Prostate gland (tissue), 2 donors: Measurements from ENCODE around the gene IL19. TPM values are rescaled to one million over a fixed set of nuclear protein-coding genes. Genes with fewer than 3 reads are reported as not detected.

ENCODE experiments used
- DNase-seq: peaks from one replicate; pipeline ENCODE4 v3.0.0-alpha.2; 2019; ENCODE audit warnings: low spot score
- H3K27ac ChIP-seq, 2 donors: fragments of 200-600 bp; sonication (generic); 2 replicates each; pipeline ENCODE4 v1.5.1; 2017 to 2019
- H3K27me3 ChIP-seq: fragments of 200-600 bp; sonication (generic); replicated peaks from 2 replicates; pipeline ENCODE4 v1.5.1; 2019; ENCODE audit not compliant: insufficient read depth
- H3K36me3 ChIP-seq, 2 donors: fragments of 200-600 bp; sonication (generic); 1 replicate in 1 of 2; 2 replicates in 1 of 2; pipeline versions ENCODE4 v1.5.1 to v1.8.1; 2017 to 2019
- H3K4me1 ChIP-seq: fragments of 200-600 bp; sonication (generic); replicated peaks from 2 replicates; pipeline ENCODE4 v1.5.1; 2019
- H3K4me3 ChIP-seq, 2 donors: fragments of 200-600 bp; sonication (generic); 2 replicates each; pipeline ENCODE4 v1.5.1; 2017 to 2019
- H3K9me3 ChIP-seq: fragments of 200-600 bp; sonication (generic); 2 replicates; pipeline ENCODE4 v1.5.1; 2017
- POLR2A ChIP-seq: fragments of 450-650 bp; IDR thresholded peaks from one replicate; pipeline ENCODE4 v1.6.1; 2016; ENCODE audit warnings: antibody characterized with exemption, mild to moderate bottlenecking
- POLR2AphosphoS5 ChIP-seq: sonication (generic); formaldehyde crosslinking; IDR thresholded peaks from one replicate; pipeline ENCODE4 v1.6.1; 2017; ENCODE audit warnings: antibody characterized with exemption
- WGBS: methylation state at CpG from one replicate; pipeline ENCODE4 v1.1.5; 2018; 5-methylcytosine and 5-hydroxymethylcytosine counted together
- intact Hi-C: fragments of 100-400 bp; cut with DNase I; formaldehyde crosslinking; loops from one replicate; pipeline ENCODE4 v1.14.2; 2022
- total RNA-seq, 2 donors: library from RNA; depleted of rRNA; stranded (reverse); fragments of >200 nt; gene quantifications; one replicate each; pipeline ENCODE4 v1.1.0, GENCODE V29; 2016
- TF ChIP-seq, protein P1 (sequence below), 4 experiments: fragments of 200-600 bp in 2 of 4; fragments of 450-650 bp in 2 of 4; sonication (generic) in 2 of 4; IDR thresholded peaks; 1 replicate in 3 of 4; 2 replicates in 1 of 4; pipeline ENCODE4 v1.5.1; 2016 to 2019; ENCODE audit warnings: antibody characterized with exemption in 4 of 4, mild to moderate bottlenecking in 2 of 4, moderate library complexity in 2 of 4

IL19 gene
- total RNA-seq, 2 donors from 2014 or later: not detected

DNA sequence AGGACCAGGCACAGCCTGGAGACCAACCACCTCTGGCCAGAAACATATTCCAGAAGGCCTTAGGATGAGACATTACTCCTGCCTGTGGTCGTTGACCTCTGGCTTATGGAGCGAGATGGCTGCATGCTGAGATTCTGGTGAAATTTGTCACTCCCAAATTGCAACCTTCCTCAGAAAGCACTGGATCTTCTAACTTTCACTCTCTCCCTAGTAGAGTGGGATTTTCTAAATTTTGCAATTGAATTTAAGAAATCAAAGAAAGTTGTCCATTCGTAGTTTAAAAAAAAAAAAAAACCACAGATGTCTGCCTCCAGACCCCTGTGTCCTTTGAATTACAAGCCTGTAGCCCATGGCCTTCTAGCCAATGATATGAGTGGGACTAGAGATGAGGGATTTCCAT is 30.3 kb downstream of the IL19 start:
- no peaks in the 10 kb centered on the region for H3K27me3 ChIP-seq
- H3K36me3 ChIP-seq: no peaks in the 10 kb centered on the region
- H3K4me3 ChIP-seq: no peak overlapping the region
- H3K27ac ChIP-seq: no peak overlapping the region
- TF ChIP-seq, protein P1, sequence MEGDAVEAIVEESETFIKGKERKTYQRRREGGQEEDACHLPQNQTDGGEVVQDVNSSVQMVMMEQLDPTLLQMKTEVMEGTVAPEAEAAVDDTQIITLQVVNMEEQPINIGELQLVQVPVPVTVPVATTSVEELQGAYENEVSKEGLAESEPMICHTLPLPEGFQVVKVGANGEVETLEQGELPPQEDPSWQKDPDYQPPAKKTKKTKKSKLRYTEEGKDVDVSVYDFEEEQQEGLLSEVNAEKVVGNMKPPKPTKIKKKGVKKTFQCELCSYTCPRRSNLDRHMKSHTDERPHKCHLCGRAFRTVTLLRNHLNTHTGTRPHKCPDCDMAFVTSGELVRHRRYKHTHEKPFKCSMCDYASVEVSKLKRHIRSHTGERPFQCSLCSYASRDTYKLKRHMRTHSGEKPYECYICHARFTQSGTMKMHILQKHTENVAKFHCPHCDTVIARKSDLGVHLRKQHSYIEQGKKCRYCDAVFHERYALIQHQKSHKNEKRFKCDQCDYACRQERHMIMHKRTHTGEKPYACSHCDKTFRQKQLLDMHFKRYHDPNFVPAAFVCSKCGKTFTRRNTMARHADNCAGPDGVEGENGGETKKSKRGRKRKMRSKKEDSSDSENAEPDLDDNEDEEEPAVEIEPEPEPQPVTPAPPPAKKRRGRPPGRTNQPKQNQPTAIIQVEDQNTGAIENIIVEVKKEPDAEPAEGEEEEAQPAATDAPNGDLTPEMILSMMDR (IDR thresholded peaks at IDR 0.05): no peak
- no peak for TF ChIP-seq POLR2AphosphoS5
- no peak for TF ChIP-seq POLR2A
- WGBS: 92% methylated on average over 3 of the region's 3 CpGs
- no peak for DNase-seq
- H3K4me1 ChIP-seq: no peaks in the 10 kb centered on the region
- intact Hi-C loops: loop anchor here (10.0 kb wide), 1 partner anchor 166 kb away; the partner anchor contains the start of gene DYRK3
- no peaks in the 10 kb centered on the region for H3K9me3 ChIP-seq

DNA sequence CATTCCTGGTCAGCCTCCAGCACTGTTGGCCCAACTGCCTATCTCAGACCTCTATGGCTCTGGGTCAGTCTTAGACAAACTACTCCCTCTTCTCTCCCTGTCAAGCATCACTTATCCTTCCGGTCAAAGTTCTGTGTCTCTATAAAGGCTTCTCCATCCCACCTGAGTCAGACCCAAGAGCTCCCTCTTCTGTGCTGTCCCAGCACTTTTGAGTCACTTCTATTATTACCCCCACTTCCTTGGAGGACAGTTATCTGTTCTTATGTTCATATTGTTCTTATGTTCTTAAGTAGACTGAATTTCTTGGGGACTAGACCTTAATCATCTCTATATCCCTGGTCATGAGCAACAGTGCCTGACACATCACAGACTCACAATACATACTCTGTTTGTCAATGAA is 30.9 kb downstream of the IL19 start:
- 76% methylated on average over 1 of the region's 1 CpG for WGBS
- no peaks in the 10 kb centered on the region for H3K9me3 ChIP-seq
- TF ChIP-seq, protein P1 (IDR thresholded peaks at IDR 0.05): no peak
- TF ChIP-seq POLR2AphosphoS5 (no peak), POLR2A (no peak)
- no peak for DNase-seq
- H3K4me1 ChIP-seq: no peaks in the 10 kb centered on the region
- no peak overlapping the region for H3K4me3 ChIP-seq
- no peaks in the 10 kb centered on the region for H3K27me3 ChIP-seq
- H3K36me3 ChIP-seq: no peaks in the 10 kb centered on the region
- intact Hi-C loops: loop anchor here (10.0 kb wide), 1 partner anchor 167 kb away; the partner anchor contains the start of gene DYRK3
- no peak overlapping the region for H3K27ac ChIP-seq

DNA sequence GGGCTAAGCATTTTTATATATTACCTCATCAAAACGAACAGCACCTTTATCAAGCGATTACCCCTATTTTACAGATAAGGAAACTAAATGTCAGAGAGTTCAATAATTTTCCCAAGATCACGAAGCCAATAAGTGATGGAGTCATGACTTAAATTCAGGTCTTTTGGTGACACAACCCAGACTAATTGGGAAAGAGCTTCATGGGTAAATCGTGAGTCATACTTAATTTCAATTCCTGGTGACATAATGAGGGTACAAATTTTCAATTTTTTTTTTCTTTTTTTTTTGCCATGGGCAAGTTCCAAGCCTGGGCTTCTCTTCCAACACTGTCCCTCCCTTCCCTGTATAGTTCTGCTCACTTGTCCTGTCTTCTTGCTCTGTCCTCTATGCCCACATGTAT is 31.8 kb downstream of the IL19 start:
- intact Hi-C loops: loop anchor here (10.0 kb wide), 1 partner anchor 168 kb away; the partner anchor contains the start of gene DYRK3
- no peak overlapping the region for H3K4me3 ChIP-seq
- no peaks in the 10 kb centered on the region for H3K9me3 ChIP-seq
- 88% methylated on average over 4 of the region's 4 CpGs for WGBS
- TF ChIP-seq POLR2A: no peak
- TF ChIP-seq, protein P1 (IDR thresholded peaks at IDR 0.05): no peak
- TF ChIP-seq POLR2AphosphoS5: no peak
- H3K36me3 ChIP-seq: no peaks in the 10 kb centered on the region
- no peaks in the 10 kb centered on the region for H3K4me1 ChIP-seq
- H3K27ac ChIP-seq: no peak overlapping the region
- no peak for DNase-seq
- no peaks in the 10 kb centered on the region for H3K27me3 ChIP-seq

DNA sequence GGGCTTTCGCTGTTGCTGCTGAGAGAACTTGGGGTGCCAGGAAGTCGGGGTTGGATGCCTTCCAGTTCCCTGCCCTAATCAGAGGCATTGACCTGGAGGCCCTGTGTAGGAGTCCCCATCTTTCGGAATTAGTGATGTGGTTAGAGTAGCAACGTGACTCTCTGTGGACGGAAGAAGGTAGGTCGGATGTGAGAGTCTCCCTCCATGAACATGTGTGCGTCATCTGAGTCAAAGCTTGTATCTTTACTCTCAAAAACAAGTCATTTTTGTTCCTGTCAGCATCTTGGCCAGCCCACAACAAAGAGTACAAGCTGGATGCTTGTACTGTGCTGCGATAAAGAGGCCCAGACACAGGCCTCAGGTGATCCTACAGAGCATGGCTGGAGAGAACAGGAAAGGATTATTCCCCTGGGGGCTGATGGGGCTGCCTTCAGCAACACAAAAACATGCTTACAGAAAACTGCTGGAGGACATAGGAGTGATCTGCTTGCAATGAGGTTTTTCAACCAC is 32.7 kb downstream of the IL19 start:
- Histone ChIP-seq H3K36me3 (no peaks in the 10 kb centered on the region), H3K27ac (no peak overlapping the region), H3K9me3 (no peaks in the 10 kb centered on the region), H3K4me1 (no peaks in the 10 kb centered on the region), H3K4me3 (no peak overlapping the region), H3K27me3 (no peaks in the 10 kb centered on the region)
- 85% methylated on average over 8 of the region's 8 CpGs for whole genome bisulfite sequencing
- no peak for DNase-seq
- TF ChIP-seq POLR2AphosphoS5 (no peak), POLR2A (no peak)
- TF ChIP-seq, protein P1 (IDR thresholded peaks at IDR 0.05): no peak
- intact Hi-C loops: loop anchor here (10.0 kb wide), 1 partner anchor 168 kb away; the partner anchor contains the start of gene DYRK3

DNA sequence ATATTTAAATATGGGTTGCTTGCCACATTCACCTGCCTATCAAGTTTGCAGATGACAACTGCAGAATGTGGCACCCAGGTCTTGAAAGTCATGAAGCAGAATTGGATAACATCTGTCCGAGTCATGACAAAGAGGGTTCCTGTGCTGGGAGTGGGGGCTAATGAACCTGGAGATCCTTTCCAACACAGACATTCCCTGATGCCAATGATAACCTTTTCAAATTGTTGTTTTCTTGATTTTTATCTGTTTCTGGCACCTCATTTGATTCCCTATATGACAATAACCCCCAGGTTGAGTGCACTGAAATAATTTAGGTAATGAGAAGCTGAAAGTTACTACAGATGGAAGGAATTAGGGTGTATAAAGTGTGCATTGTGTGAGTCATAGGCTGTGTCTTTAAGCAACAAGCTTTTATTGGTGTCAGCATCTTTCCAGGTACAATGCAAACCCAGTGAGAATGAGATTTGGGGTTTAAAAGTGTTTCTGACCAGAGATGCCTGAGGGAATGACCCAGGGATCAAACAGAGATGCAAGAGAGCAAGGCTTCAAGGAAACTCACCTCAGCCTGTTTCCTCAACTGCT is 33.7 kb downstream of the IL19 start:
- H3K4me1 ChIP-seq: no peaks in the 10 kb centered on the region
- no peak for DNase-seq
- no peaks in the 10 kb centered on the region for H3K9me3 ChIP-seq
- TF ChIP-seq POLR2A (no peak), POLR2AphosphoS5 (no peak)
- TF ChIP-seq, protein P1 (IDR thresholded peaks at IDR 0.05): no peak
- H3K36me3 ChIP-seq: no peaks in the 10 kb centered on the region
- no peak overlapping the region for H3K4me3 ChIP-seq
- H3K27ac ChIP-seq: no peak overlapping the region
- H3K27me3 ChIP-seq: no peaks in the 10 kb centered on the region
- intact Hi-C loops: loop anchor here (10.0 kb wide), 1 partner anchor 169 kb away; the partner anchor contains the start of gene DYRK3
- 50% methylated on average over 1 of the region's 1 CpG for WGBS
